HG02678 (cell line): ENCODE results near the gene OCLN.
"Not testable (repeated sequence)": the region's sequence is repeated elsewhere in the genome, so short reads cannot be mapped to it uniquely, and the experiment has no call there.

Source experiments
- ATAC-seq: cut with Tn5 transposase; IDR thresholded peaks from one replicate; pipeline ENCODE4 v1.9.1; 2021; ENCODE audit warnings: mild to moderate bottlenecking, moderate library complexity; ENCODE audit not compliant: unreplicated experiment

Gene OCLN

GRCh38 chr5:69527128-69527770 is 34.7 kb downstream of the OCLN start:
- ATAC-seq, result no peak

- ATAC-seq, result no peak
Observed at GRCh38 chr5:69528035-69528434, 35.4 kb downstream of the OCLN start.

GRCh38 chr5:69528609-69529008 is 36.0 kb downstream of the OCLN start:
- no peak for ATAC-seq

GRCh38 chr5:69530561-69531405 is 38.2 kb downstream of the OCLN start:
- ATAC-seq, result no peak

GRCh38 chr5:69531406-69531801 is 38.8 kb downstream of the OCLN start:
- no peak for ATAC-seq

GRCh38 chr5:69537911-69538310 is 45.3 kb downstream of the OCLN start:
- not testable (repeated sequence) for ATAC-seq

GRCh38 chr5:69538735-69539134 is 46.1 kb downstream of the OCLN start:
- ATAC-seq, result not testable (repeated sequence)

- not testable (repeated sequence) for ATAC-seq
Observed at GRCh38 chr5:69541347-69541746, 48.8 kb downstream of the OCLN start.

GRCh38 chr5:69542838-69543618 is 50.4 kb downstream of the OCLN start:
- ATAC-seq, result not testable (repeated sequence)

- not testable (repeated sequence) for ATAC-seq
Observed at GRCh38 chr5:69544602-69545001, 52.0 kb downstream of the OCLN start.

- peak; percentile 99 for ATAC-seq
Observed at GRCh38 chr5:69559908-69560330, 67.3 kb downstream of the OCLN start, which contains the start of gene GTF2H2C. TSS of gene GTF2H2C (plus strand) at chr5:69560191. CDS start at chr5:69565133, 4,942 bp downstream.

- ATAC-seq, result not testable (repeated sequence)
Observed at GRCh38 chr5:69560587-69561431, 68.2 kb downstream of the OCLN start.

- ATAC-seq, result not testable (repeated sequence)
Observed at GRCh38 chr5:69566172-69566571, 73.6 kb downstream of the OCLN start.

GRCh38 chr5:69568072-69568471 is 75.5 kb downstream of the OCLN start:
- not testable (repeated sequence) for ATAC-seq

- not testable (repeated sequence) for ATAC-seq
Observed at GRCh38 chr5:69583356-69583755, 90.8 kb downstream of the OCLN start.

GRCh38 chr5:69596114-69596840 is 103.7 kb downstream of the OCLN start:
- not testable (repeated sequence) for ATAC-seq

- peak; percentile 87 for ATAC-seq
Observed at GRCh38 chr5:69601947-69602346, 109.4 kb downstream of the OCLN start.

GRCh38 chr5:69606839-69607238 is 114.2 kb downstream of the OCLN start:
- not testable (repeated sequence) for ATAC-seq
